HepG2 (cell line): Measurements from ENCODE around the gene RTEL1. TPM values are rescaled to one million over a fixed set of nuclear protein-coding genes. Genes with fewer than 3 reads are reported as not detected.

Experiments used
- ADNP ChIP-seq: sonication (generic); formaldehyde crosslinking; IDR thresholded peaks from 2 replicates; pipeline ENCODE4 v1.4.0; 2020; ENCODE audit warnings: missing genetic modification reagents
- NKX3-1 ChIP-seq: sonication (generic); formaldehyde crosslinking; IDR thresholded peaks from 2 replicates; pipeline ENCODE4 v1.5.0; 2020; ENCODE audit warnings: missing genetic modification reagents
- NRL ChIP-seq: sonication (generic); formaldehyde crosslinking; IDR thresholded peaks from 2 replicates; pipeline ENCODE4 v1.5.0; 2020; ENCODE audit warnings: missing genetic modification reagents, mild to moderate bottlenecking, moderate library complexity, borderline replicate concordance
- PBX2 ChIP-seq: IDR thresholded peaks from 2 replicates; pipeline ENCODE4 v1.6.1; 2016; ENCODE audit warnings: control low read depth
- PHF8 ChIP-seq: sonication (generic); formaldehyde crosslinking; IDR thresholded peaks from 2 replicates; pipeline ENCODE4 v1.5.0; 2020; ENCODE audit warnings: missing genetic modification reagents
- RELA ChIP-seq: sonication (generic); formaldehyde crosslinking; IDR thresholded peaks from 2 replicates; pipeline ENCODE4 v1.4.0; 2020; ENCODE audit warnings: missing genetic modification reagents
- SRSF1 ChIP-seq: fragments of 200-400 bp; formaldehyde crosslinking; optimal IDR thresholded peaks from 2 replicates; pipeline ENCODE3; 2017; ENCODE audit warnings: mild to moderate bottlenecking, low read depth, low read length, moderate library complexity
- THAP9 ChIP-seq: sonication (generic); formaldehyde crosslinking; IDR thresholded peaks from 2 replicates; pipeline ENCODE4; 2020; ENCODE audit warnings: missing genetic modification reagents, mild to moderate bottlenecking, borderline replicate concordance
- ZMAT3 ChIP-seq: sonication (generic); formaldehyde crosslinking; conservative IDR thresholded peaks from 2 replicates; pipeline ENCODE4 v1.7.0; 2021; ENCODE audit warnings: missing genetic modification reagents
- ZNF614 ChIP-seq: IDR thresholded peaks from 2 replicates; pipeline ENCODE4 v1.6.1; 2018; ENCODE audit warnings: missing biosample characterization, missing genetic modification reagents, inconsistent platforms, borderline replicate concordance
- ZNF7 ChIP-seq: IDR thresholded peaks from 2 replicates; pipeline ENCODE4 v1.6.1; 2016; ENCODE audit warnings: missing biosample characterization, missing genetic modification reagents
- ZNF709 ChIP-seq: sonication (generic); formaldehyde crosslinking; IDR thresholded peaks from 2 replicates; pipeline ENCODE4 v1.5.0; 2020; ENCODE audit warnings: mild to moderate bottlenecking, missing genetic modification reagents
- polyA plus RNA-seq, 8 experiments: library from polyadenylated mRNA; depleted of rRNA in 3 of 8; stranded (reverse) in 7 of 8; unstranded in 1 of 8; fragments of >200 nt; fragmentation: Illumina TruSeq in 4 of 8; extraction: Trizol in 4 of 8; gene quantifications; 2 replicates each; pipeline versions ENCODE4 v1.2.1 to v1.2.3, GENCODE V29; 2011 to 2016; ENCODE audit warnings: low read depth in 4 of 8, missing spikeins in 1 of 8, mixed read lengths in 1 of 8; ENCODE audit not compliant: insufficient read depth in 1 of 8
- total RNA-seq, 5 experiments: library from RNA; depleted of rRNA; stranded (reverse); fragments of >200 nt; fragmentation: Illumina TruSeq; extraction: Trizol; gene quantifications; 2 replicates each; pipeline ENCODE4 v1.2.3, GENCODE V29; 2016; ENCODE audit warnings: low read depth in 1 of 5
- TF ChIP-seq, protein P1 (sequence below): sonication (generic); formaldehyde crosslinking; IDR thresholded peaks from 2 replicates; pipeline ENCODE4 v1.4.0; 2020; ENCODE audit warnings: missing genetic modification reagents, borderline replicate concordance

RTEL1 gene
- total and polyA plus RNA-seq, 2 of the 13 experiments (the other 11 are each of a cell fraction or from before 2014, with no cell fraction given): 21.8 to 36.4 TPM

- no peak for TF ChIP-seq ZNF614 (CRISPR knock-in tag)
- TF ChIP-seq PHF8 (CRISPR knock-in tag): no peak
- TF ChIP-seq ZNF7 (CRISPR knock-in tag): no peak
- peak; percentile 2 for TF ChIP-seq SRSF1
- 0 out of 2 replicates have a peak, but pooled peaks have one; percentile 25 for TF ChIP-seq ZMAT3 (CRISPR knock-in tag)
- TF ChIP-seq THAP9 (CRISPR knock-in tag): peak; percentile 7; the same call in 1 of the 2 replicates
- no peak for TF ChIP-seq ZNF709 (CRISPR knock-in tag)
- no peak for TF ChIP-seq PBX2 (CRISPR knock-in tag)
- TF ChIP-seq, protein P1, sequence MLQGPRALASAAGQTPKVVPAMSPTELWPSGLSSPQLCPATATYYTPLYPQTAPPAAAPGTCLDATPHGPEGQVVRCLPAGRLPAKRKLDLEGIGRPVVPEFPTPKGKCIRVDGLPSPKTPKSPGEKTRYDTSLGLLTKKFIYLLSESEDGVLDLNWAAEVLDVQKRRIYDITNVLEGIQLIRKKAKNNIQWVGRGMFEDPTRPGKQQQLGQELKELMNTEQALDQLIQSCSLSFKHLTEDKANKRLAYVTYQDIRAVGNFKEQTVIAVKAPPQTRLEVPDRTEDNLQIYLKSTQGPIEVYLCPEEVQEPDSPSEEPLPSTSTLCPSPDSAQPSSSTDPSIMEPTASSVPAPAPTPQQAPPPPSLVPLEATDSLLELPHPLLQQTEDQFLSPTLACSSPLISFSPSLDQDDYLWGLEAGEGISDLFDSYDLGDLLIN (CRISPR knock-in tag): 0 out of 2 replicates have a peak, but pooled peaks have one; percentile 15
- TF ChIP-seq NRL (CRISPR knock-in tag): 0 out of 2 replicates have a peak, but pooled peaks have one; percentile 24
- TF ChIP-seq ADNP (CRISPR knock-in tag): no peak
- no peak for TF ChIP-seq RELA (CRISPR knock-in tag)
- TF ChIP-seq NKX3-1 (CRISPR knock-in tag): no peak
- TF ChIP-seq, all 625 proteins: peak for 15
Observed at GRCh38 chr20:63706027-63706695, 48.0 kb downstream of the RTEL1 start (continued).
